Lung microvascular endothelial cell (primary cell): ENCODE measurements around the gene PYM1. TPM values are rescaled to one million over a fixed set of nuclear protein-coding genes. Genes with fewer than 3 reads are reported as not detected.

Experiments used
- DNase-seq, 2 donors: peaks; one replicate each; pipeline versions ENCODE4 v3.0.0 to v3.0.0-alpha.2; 2010; ENCODE audit warnings: low read depth in 2 of 2
- total RNA-seq: library from RNA; depleted of rRNA; stranded (reverse); fragments of >200 nt; gene quantifications from 2 replicates; pipeline ENCODE4 v1.2.1, GENCODE V29; 2014

Gene PYM1
- total RNA-seq: 25.1 and 26.8 TPM in 2 replicates

GRCh38 chr12:55927588-55928502, at the start of gene PYM1:
TSS of gene PYM1 (minus strand) at chr12:55927894. CDS start at chr12:55927761, 133 bp downstream.
- DNase-seq: peak; percentile 71

GRCh38 chr12:55974308-55974730, 46.6 kb upstream of the PYM1 start:
- DNase-seq: peak; percentile 65 to 78

- peak; percentile 100 for DNase-seq
Observed at GRCh38 chr12:55973599-55974307, 46.1 kb upstream of the PYM1 start, which contains the start of gene RAB5B. TSS of gene RAB5B (plus strand) at chr12:55974078. CDS start at chr12:55986961, 12,883 bp downstream.

- DNase-seq: peak in 1 of 2 donors; percentile 71
Observed at GRCh38 chr12:55972911-55973598, 45.4 kb upstream of the PYM1 start.

GRCh38 chr12:55972456-55972855, 44.8 kb upstream of the PYM1 start:
- no peak for DNase-seq

- DNase-seq: peak in 1 of 2 donors; percentile 39
Observed at GRCh38 chr12:55972042-55972441, 44.3 kb upstream of the PYM1 start.

GRCh38 chr12:55970775-55971174, 43.1 kb upstream of the PYM1 start:
- peak in 1 of 2 donors; percentile 40 for DNase-seq

- DNase-seq: no peak
Observed at GRCh38 chr12:55969356-55969755, 41.7 kb upstream of the PYM1 start.

- peak; percentile 86 to 89 for DNase-seq
Observed at GRCh38 chr12:55966408-55967281, 39.0 kb upstream of the PYM1 start, which contains the start of gene CDK2. TSS of gene CDK2 (plus strand) at chr12:55966830. CDS start at chr12:55967009, 179 bp downstream.

- DNase-seq: no peak
Observed at GRCh38 chr12:55965941-55966407, 38.3 kb upstream of the PYM1 start, which contains the start of gene PMEL. TSS of gene PMEL (minus strand) at chr12:55966042. CDS start at chr12:55966011, 31 bp downstream.

- DNase-seq: no peak
Observed at GRCh38 chr12:55965240-55965639, 37.5 kb upstream of the PYM1 start.

GRCh38 chr12:55963760-55964159, 36.1 kb upstream of the PYM1 start:
- no peak for DNase-seq

GRCh38 chr12:55957106-55957859, 29.6 kb upstream of the PYM1 start:
- no peak for DNase-seq

- DNase-seq: peak in 1 of 2 donors; percentile 59
Observed at GRCh38 chr12:55955800-55956508, 28.3 kb upstream of the PYM1 start.

GRCh38 chr12:55955344-55955743, 27.6 kb upstream of the PYM1 start:
- DNase-seq: no peak

GRCh38 chr12:55946553-55946952, 18.9 kb upstream of the PYM1 start:
- DNase-seq: no peak

- DNase-seq: no peak
Observed at GRCh38 chr12:55942577-55943136, 15.0 kb upstream of the PYM1 start.

GRCh38 chr12:55942055-55942454, 14.4 kb upstream of the PYM1 start:
- no peak for DNase-seq
